Effector CD8-positive, alpha-beta T cell (primary cell): ENCODE measurements around the gene ELN.
"Not testable (repeated sequence)": the region's sequence is repeated elsewhere in the genome, so short reads cannot be mapped to it uniquely, and the experiment has no call there.

ENCODE experiments used
- DNase-seq: peaks from one replicate; lab custom pipeline; 2025; lab: John Stamatoyannopoulos, UW
- total RNA-seq, 4 experiments: gene quantifications; one replicate each; lab custom pipeline; 2026; lab: John Stamatoyannopoulos, UW

The ELN gene
- total RNA-seq: 0 reads per million in 4 experiments

DNA sequence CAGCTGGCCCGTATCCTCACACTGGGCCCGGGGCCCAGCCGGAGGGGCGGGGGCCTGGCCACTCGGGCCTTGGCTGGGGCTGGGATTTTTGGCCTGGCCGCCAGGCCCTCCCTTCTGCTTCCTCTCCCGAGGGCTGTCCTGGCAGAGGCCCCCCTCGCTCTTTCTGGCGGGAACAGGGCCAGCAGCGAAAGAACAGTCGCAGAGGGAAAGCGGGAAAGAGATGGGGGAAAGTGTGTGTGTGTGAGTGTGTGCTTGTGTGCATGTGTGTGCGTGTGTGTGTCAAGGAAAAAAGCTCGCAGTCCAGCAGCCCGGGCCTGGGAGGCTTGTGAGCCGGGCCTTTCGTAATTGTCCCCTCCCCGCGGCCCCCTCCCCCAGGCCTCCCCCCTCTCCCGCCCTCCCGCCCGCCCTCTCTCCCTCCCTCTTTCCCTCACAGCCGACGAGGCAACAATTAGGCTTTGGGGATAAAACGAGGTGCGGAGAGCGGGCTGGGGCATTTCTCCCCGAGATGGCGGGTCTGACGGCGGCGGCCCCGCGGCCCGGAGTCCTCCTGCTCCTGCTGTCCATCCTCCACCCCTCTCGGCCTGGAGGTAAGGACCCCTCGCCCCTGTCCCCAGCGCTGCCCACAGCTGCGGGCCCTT lies at the start of gene ELN:
TSS of gene ELN (plus strand) at position 491 of the 638 bp plus-strand sequence. CDS start at position 506, 15 bp downstream.
- DNase-seq: no peak

DNA sequence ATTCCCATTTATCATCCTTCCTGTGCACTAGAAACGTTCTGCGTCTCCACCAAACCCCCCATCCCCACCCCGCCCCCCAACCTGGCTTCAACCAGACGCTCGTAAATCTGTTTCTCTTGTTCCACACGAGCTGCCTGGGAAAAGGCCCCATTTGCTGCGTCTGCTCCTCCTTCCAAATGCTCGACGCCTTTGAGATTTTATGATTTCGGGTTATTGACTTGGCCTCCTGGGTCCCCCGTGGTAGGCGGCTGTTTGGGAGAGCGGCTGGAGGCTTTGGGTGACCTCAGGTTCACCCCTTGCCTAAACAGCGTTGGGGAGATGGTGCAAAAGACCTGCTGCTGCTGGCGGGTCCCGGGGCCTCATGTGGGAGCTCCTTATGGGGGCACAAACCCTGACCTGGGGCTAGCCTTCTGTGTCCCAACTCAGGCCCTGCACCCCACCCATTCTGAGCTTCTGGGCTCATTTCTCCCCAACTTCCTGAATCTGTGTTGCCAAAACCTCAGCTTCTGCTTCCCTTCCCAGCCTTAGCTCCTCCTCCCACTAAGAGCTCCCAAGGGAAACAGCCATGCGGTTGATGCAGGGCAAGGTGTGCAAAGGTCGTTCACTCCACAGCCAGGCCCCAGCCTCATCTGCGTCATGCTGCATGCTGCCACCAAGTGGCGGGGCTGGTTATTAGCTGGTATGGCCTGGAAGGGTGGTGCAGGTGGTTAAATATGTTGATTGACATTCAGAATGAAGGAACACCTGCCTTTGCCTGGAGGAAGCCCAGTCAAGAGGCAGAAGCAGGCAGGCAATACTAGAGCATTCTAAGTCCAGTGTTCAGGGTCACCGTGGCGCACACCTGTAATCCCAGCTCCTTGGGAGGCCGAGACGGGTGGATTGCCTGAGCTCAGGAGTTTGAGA lies 49.1 kb upstream of the ELN start:
- DNase-seq: no peak

DNA sequence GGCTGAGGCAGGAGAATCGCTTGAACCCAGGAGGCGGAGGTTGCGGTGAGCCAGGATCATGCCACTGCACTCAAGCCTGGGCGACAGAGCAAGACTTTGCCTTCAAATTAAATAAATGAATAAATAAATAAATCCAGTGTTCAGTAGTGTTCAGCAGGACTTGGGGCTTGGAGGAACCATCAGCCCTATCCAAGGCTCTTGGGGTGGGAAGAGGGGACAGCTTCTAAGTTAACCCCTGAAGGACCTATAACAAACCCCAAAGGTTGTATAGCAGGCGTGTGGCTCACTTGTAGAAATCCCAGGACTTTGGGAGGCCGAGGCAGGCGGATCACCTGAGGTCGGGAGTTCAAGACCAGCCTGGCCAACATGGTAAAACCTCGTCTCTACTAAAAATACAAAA lies 48.3 kb upstream of the ELN start:
- DNase-seq: not testable (repeated sequence)

DNA sequence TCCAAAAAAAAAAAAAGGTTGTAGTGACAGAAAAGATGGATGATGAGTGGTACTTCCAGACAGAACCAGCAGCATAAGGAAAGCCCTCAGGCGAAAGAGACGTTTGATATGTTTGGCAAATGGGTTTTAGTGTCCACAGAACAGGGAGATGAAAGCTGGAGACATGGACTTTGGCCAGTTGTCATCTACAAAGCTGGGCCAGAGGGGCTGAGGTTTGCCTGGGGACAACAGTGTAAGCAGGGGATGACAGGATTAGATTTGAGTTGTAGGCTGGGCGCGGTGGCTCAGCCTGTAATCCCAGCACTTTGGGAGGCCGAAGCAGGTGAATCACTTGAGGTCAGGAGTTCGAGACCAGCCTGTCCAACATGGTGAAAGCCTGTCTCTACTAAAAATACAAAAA lies 47.8 kb upstream of the ELN start:
- DNase-seq: no peak

DNA sequence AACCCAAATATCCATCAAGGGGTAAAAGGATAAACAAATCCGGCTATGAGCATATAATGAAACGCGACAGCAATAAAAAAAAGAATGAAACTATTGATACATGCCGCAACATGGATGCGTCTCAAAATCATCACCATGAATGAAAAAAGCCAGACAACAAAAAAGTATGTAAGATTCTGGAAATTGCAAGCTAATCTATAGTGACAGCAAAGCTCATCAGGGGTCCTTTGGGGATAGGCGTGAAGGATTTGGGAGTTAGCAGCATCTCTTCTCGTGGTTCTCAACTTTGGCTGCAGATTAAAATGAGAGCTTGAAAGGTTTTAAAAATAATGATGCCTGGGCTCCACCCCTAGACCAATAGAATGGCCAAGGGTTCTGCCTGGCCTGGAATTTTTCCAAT lies 46.0 kb upstream of the ELN start:
- DNase-seq: no peak

DNA sequence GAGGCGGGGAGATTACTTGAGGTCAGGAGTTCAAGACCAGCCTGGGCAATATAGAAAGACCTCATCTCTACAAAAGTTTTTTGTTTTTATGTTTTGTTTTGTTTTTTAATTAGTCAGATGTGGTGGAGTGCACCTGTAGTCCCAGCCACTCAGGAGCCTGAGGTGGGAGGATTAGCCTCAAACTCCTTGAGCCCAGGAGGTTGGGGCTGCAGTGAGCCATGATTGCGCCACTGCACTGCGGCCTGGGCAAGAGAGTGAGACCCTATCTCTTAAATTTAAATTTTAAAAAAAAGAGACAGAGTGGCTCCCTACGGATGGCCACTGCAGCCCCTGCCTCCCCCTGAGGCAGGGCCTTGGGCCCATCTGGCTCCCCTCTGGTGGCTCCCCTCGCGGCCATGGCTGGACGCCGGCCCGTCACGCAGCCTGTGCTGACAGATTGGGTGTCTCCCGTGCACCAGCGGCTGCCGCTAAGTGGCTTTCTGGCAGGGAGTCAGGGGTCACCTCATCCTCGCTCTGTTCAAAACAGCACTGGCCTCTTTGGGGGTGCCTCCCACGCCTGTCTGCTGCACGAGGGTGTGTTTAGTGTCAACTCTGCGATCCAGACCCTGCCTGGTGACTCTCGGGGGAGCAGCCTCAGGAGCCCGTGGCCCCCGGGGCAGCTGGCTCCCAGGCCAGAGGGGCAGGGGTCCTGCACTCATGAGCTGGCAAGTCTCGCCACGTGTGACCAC lies 44.4 kb upstream of the ELN start:
- no peak for DNase-seq

DNA sequence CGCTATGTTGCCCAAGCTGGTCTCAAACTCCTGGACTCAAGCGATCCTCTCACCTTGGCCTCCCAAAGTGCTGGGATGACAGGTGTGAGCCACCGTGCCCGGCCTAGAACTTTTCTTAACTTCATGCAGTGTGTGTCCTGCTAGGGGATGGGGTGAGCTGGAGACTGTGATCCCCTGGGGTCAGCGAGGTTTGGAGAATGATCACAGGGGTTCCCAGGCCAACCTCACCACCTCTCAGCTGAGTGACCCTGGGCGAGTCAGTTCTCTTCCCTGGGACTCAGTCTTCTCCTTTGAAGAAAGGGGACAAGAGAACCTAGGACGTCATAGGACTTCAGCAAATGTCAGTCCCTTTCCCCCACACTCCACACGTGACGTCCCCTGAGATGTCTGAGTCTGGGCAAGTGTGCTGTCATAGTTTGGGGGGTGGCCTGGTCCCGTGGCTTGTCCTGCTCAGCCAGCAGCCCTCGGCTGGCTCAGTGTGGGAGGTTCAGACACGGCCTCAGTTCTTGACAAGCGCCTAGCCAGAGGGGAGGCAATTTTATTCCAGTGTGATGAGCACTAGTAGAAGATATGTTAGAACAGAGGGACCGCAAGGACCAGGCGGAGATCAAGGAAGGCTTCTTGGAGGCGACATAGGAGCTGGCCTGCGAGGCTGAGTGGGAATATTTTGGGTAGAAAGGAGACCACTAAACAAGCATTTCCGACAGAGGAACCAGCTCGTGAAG lies 43.3 kb upstream of the ELN start:
- no peak for DNase-seq

DNA sequence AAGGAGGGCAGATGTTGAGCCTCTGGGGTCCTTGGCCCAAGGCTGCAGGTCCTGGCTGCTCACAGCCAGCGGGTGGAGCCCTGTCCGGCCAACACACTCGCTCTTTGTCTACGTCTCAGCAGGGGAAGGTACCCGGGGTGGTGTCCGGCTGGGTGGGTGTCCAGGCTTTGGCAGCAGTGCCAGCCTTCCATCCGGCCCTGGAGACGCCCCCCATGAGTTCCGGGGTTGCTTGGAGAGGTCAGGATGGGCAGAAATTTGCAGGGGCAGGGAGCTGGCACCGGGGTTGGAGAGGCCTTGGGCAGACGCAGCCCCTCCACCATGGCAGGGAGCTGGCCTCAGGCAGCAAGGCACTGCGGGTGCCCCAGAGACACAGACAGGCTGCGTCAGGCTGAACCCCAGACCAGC lies 42.2 kb upstream of the ELN start:
- no peak for DNase-seq

DNA sequence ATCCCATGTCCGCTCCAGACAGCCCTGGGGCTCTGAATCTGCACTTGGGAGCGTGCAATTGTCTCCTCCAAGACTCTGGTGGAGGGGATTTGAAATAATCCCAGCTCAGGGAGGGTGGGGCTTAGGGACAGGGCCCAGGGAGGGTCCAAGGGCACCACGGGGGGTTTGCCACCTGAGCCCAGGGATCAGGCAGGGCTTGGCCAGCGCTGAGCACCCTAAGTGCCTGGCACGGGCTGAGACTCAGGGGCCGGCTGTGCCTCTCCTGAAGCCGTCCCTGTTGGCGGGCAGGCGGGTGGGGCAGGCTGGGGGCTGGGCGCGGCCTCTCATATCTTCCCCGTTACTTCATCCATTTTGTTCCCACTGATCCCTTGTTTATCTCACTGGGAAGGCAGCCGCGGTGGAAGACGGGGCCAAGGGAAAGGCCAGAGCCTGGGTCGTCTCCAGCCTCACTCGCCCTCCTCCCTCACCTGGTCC lies 41.8 kb upstream of the ELN start:
- DNase-seq: no peak

DNA sequence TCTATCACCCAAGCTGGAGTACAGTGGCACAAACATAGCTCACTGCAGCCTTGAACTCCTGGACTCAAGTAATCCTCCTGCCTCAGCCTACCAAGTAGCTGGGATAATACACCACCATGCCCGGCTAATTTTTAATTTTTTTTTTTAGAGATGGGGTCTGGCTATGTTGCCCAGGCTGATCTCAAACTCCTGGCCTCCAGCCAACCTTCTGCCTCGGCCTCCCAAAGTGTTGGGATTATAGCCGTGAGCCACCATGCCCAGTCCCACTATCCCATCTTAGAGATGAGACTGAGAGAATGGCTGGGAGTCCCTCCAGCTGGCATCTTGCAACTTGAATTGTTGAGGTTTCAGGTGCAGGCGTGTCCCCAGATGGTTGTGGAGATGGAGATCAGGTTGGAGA lies 40.7 kb upstream of the ELN start:
- DNase-seq: no peak

DNA sequence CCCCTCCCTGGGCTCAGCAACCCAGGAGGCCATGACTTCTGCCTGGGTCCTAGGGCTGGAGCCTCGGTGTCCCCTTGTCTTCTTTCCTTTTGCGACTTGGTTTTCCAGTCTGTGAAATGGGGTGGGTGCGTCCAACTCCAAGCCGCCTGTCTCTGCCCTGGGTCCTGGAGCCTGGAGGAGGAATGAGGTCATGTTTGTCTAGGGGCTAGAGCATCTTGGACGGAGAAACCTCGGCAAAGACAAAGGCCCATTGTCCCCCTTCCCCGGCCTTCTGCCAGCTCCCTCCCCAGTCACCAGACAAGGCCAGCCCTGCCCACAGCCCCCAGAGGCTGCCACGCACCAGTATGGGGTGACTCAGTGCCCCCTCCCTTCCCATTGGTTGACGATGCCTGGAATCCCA lies 39.8 kb upstream of the ELN start:
- no peak for DNase-seq

DNA sequence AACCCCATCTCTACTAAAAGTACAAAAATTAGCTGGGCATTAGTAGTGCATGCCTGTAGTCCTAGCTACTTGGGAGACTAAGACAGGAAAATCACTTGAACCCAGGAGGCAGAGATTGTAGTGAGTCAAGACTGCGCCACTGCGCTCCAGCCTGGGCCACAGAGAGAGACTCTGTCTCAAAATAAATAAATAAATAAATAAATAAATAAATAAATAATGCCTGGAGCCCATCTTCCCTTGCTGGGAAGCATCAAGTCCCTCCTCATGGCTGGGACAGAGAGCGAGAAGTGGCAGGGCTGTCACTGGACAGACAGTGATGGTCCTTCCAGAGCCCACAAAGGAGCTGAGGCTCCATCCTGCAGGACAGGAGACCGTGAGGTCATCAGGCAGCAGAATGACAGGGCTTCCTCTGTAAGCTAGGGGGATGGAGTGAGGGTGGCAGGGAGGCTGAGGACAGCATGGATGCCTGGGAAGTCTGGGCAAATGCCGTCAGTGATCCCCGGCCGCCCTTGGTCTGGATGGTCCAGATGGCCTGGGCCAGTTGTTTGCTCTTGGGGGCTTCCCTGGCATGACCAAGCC lies 36.4 kb upstream of the ELN start:
- DNase-seq: no peak

DNA sequence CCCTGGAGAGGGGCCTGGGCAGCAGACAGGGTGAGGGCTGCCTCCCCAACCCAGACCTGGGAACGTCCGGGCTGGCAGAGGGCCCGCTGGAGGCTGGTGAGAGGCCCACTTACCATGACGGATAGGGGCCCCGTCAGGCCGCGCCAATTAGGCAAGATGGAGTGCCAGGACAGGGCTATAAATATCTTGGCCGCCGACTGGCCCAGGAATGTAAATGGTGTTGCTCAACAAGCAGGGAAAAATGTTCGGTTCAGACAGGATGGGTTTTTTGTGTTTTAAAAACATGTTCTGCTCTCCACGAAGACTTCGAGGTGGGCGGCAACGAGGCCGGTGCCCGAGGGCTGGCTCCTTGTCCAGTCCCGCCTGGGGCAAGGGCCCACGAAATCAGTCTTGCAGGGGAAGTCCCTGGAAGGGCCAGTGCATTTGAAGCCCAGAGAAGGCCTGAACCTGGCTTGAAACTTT lies 35.8 kb upstream of the ELN start:
- no peak for DNase-seq

DNA sequence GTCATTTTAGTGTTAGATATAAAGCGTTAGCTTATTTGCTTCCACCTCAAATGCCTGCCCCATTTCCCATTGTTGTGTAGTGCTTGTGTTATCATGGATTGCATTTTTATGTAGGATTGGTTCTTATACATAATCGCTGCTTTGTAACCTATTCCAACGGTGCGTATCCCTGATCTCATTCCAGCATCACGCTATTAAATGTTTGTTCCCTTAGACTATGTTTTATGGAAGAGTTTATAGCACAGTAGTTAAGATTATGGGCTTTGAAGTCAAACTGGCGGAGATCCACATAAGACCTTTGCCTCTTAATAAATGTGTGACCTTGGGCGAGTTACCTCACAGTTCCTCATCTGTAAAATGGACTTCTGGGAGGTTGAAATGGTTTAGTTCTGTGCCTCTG lies 34.0 kb upstream of the ELN start:
- no peak for DNase-seq

DNA sequence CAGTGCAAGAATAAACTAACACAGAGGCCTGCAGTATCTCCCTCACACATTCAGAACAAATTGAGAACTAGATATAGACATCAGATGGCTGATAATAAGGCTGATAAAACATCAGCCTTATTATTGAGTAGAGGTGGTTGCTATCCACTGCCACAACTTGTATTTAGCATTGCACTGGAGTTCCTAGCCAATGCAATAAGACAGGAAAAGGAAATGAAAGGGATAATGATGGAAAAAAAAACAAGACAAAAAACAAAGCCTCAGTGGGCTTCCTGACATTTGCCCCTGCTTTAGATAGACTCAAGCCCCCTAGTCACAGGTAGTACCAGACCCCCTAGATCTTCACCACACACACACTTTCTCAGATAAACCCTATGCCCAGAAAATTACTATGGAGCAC lies 33.2 kb upstream of the ELN start:
- DNase-seq: no peak

DNA sequence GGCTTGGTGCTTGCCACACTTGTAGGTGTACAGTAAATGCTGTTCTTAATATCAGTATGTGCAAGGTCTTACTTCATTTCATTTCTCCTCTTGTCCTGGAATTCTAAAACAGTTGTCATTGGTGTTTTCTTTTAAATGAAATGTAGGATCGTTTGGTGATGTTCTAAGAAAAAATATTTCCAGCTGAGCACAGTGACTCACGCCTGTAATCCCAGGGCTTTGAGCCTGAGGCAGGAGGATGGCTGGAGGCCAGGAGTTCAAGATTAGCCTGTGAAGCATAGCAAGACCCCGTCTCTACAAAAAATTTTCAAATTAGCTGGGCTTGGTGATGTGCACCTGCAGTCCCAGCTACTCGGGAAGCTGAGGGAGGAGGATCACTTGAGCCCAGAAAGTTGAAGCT lies 32.6 kb upstream of the ELN start:
- no peak for DNase-seq

DNA sequence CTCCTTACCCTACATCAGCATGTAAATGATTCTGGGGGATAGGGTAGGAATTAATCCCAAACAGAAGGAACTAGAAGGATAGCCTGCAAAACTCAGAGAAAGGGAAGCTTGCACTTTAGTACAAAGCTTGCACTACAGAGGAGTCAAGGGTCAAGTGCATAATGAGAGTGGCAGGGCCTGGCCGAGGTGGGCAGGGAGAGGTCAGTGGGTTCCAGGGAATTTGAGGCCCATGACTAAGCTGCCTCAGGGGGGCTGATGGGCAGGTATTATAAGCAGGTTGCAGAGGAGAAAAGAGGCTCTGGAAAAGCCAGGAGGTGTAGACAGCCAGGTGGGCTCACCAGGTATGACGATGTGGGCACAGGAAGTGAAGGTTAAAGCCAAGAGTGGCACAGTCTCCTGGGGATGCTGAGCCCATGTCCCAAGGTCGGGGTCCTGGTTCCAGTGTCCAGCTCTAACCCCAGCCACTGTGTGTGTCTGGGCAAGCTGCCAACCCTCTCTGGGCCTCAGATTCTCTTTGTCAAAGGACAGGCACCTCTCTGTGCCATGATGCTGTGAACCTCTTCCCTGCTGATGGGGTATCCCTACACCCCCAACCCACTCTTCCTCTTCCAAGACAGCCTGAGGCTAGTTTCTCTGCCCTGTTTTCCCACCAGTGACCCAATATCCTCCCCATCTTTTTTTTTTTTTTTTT lies 32.0 kb upstream of the ELN start:
- no peak for DNase-seq

DNA sequence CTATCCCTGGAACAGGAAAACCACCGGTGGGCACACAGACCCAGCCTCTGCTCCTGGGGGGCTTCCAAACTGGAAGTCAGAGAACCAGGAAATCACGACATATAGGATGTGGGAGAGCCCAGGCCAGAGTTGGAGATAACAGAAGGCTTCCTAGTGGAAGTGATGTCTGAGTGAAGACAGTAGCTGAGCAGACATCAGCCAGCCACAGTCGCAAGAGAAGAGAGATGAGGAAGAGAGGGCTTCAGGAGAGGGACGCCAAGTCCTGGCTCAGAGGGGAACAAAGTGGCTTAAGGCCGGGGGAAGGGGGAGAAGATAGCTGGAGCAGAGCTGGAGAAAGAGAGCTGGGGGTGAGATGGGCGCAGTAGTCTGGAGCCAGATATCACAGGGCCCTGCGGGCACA lies 30.9 kb upstream of the ELN start:
- no peak for DNase-seq

DNA sequence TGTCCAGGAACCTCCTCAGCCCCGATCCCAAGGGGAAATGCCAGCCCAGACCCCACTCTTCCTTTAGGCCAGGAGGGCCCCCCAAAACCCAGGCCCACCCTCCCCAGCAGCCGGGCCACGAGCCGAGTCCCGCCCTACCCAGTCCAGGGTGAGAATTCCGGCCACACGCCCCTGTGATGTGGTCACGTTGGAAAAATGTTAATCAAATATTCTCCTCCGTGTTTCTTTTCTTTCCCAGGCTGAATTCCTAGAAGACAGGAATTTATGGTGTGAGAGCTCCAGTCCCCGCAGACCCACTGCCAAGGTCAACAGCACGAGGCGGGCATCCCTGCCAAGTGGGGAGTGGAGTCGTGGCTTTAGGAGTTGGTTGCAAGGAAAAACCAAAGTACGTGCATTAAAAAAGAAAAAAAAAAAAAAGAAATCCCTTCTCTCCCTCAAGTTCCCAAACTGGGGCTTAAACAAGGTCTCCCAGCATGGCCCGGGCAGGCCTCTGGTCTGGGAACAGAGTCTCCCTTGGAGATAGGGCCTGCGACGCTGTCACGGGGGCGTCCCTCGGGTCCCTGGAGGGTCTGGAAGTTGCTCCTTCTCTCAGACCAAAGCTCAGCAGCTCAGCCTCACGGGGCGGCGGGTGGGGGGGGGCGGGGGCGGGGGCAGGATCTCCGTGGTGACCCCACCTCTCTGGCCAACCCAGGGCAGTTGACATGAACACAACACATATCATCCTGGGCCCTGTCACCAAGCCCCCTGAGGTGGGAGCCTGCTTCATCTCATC lies 28.1 kb upstream of the ELN start:
- DNase-seq: no peak
